ENCODE data around the gene CCNG2. TPM values are rescaled to one million over a fixed set of nuclear protein-coding genes. Genes with fewer than 3 reads are reported as not detected.

The CCNG2 gene
- total and polyA plus RNA-seq, 9 of the 15 experiments (the other 6 are each of a cell fraction or from before 2014, with no cell fraction given), result 0.49 to 6.6 (median 2.9) TPM

- in situ Hi-C loops (cut with MboI) (no loop called here), intact Hi-C loops (cut with micrococcal nuclease) (loop anchor here (5.0 to 10.0 kb wide), 3 partner anchors 255 to 768 kb away; partner anchors contain the start of genes SEPTIN11 and SHROOM3)
- Histone ChIP-seq H3K4me2 (ENCODE audit: insufficient read depth, low read length) (no peak overlapping the region), H2AFZ (ENCODE audit: low read depth, low read length) (no peak overlapping the region), H3K4me1 (replicated peaks in 1 of 2; ENCODE audit: control insufficient read depth in 2 of 2, insufficient read depth in 2 of 2, low read length in 2 of 2) (no peaks in the 10 kb centered on the region), H3K4me3 (no peak overlapping the region), H3K36me3 (ENCODE audit: control insufficient read depth, insufficient read depth, low read length) (no peaks in the 10 kb centered on the region), H3K9ac (ENCODE audit: insufficient read depth in 1 of 2, low read depth in 2 of 2, low read length in 2 of 2) (no peak overlapping the region), H3K27me3 (ENCODE audit: control insufficient read depth in 2 of 2, insufficient read depth in 2 of 2, low read length in 2 of 2) (peaks cover 17 to 22% of the 10 kb centered on the region in 2 experiments; a peak in 4 of 5 replicates), H3K27ac (ENCODE audit: extremely low read depth, low read depth, low read length) (no peak overlapping the region), H3K79me2 (ENCODE audit: control insufficient read depth, insufficient read depth, low read length) (no peaks in the 10 kb centered on the region), H4K20me1 (replicated peaks; ENCODE audit: control insufficient read depth, insufficient read depth, low read length) (no peaks in the 10 kb centered on the region), H3K9me3 (replicated peaks; ENCODE audit: control insufficient read depth, insufficient read depth, low read depth, low read length) (no peaks in the 10 kb centered on the region), H3K9me1 (ENCODE audit: control insufficient read depth, insufficient read depth, low read length) (no peaks in the 10 kb centered on the region)
- ATAC-seq, result no peak
- CTCF ChIA-PET (ENCODE audit: low intra/inter-chr PET ratio), result interaction anchor here (0.5 to 3.1 kb wide), 3 partner anchors 15 to 156 kb away, joined by 4 to 18 read pairs (median 17); no protein-coding TSS in a partner anchor
- WGBS (ENCODE audit: insufficient coverage, low coverage, missing lambda C conversion rate), result 0% methylated on average over 1 of the region's 1 CpG
- FAIRE-seq, result no peak
- BruUV-seq (replicated peaks), result no TSS peak
- no peak for DNase-seq (ENCODE audit: extremely low read depth in 1 of 4, low spot score in 3 of 4)
- POLR2A ChIA-PET, result interaction anchor here (1.0 kb wide), 1 partner anchor 122 kb away, joined by 3 read pairs; no protein-coding TSS in a partner anchor
- TF ChIP-seq GATAD2B (IDR thresholded peaks at IDR 0.05; ENCODE audit: borderline replicate concordance) (no peak), ZNF134 (CRISPR knock-in tag; conservative IDR thresholded peaks at IDR 0.05) (no peak), SRSF3 (IDR thresholded peaks at IDR 0.05; ENCODE audit: insufficient read depth, low read length) (no peak), RHOXF2B (CRISPR knock-in tag; conservative IDR thresholded peaks at IDR 0.05) (no peak), FOXJ2 (tag; IDR thresholded peaks at IDR 0.05) (no peak), ZBTB40 (IDR thresholded peaks at IDR 0.05) (no peak), ZBTB40 (CRISPR knock-in tag; IDR thresholded peaks at IDR 0.05) (no peak), ETV1 (tag; conservative IDR thresholded peaks at IDR 0.05; ENCODE audit: low read depth) (no peak), ZNF717 (CRISPR knock-in tag; IDR thresholded peaks at IDR 0.05) (no peak), ZNF766 (CRISPR knock-in tag; conservative IDR thresholded peaks at IDR 0.05) (no peak)
- TF ChIP-seq, protein P1, sequence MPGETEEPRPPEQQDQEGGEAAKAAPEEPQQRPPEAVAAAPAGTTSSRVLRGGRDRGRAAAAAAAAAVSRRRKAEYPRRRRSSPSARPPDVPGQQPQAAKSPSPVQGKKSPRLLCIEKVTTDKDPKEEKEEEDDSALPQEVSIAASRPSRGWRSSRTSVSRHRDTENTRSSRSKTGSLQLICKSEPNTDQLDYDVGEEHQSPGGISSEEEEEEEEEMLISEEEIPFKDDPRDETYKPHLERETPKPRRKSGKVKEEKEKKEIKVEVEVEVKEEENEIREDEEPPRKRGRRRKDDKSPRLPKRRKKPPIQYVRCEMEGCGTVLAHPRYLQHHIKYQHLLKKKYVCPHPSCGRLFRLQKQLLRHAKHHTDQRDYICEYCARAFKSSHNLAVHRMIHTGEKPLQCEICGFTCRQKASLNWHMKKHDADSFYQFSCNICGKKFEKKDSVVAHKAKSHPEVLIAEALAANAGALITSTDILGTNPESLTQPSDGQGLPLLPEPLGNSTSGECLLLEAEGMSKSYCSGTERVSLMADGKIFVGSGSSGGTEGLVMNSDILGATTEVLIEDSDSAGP (CRISPR knock-in tag; IDR thresholded peaks at IDR 0.05), result no peak
- TF ChIP-seq, protein P2, sequence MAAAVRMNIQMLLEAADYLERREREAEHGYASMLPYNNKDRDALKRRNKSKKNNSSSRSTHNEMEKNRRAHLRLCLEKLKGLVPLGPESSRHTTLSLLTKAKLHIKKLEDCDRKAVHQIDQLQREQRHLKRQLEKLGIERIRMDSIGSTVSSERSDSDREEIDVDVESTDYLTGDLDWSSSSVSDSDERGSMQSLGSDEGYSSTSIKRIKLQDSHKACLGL (CRISPR knock-in tag; IDR thresholded peaks at IDR 0.05; ENCODE audit: borderline replicate concordance, poor library complexity, severe bottlenecking), result no peak
Observed at GRCh38 chr4:77202491-77202890, 45.5 kb downstream of the CCNG2 start.
